Measurements from ENCODE around the gene ANTXRL.
"Not testable (repeated sequence)": the region's sequence is repeated elsewhere in the genome, so short reads cannot be mapped to it uniquely, and the experiment has no call there.

The ANTXRL gene

GRCh38 chr10:46264336-46264735 is 22.5 kb upstream of the ANTXRL start:
- TF ChIP-seq CTCF (conservative IDR thresholded peaks at IDR 0.05): no peak
- no peak overlapping the region for H3K27ac ChIP-seq

- no peak for TF ChIP-seq CTCF (conservative IDR thresholded peaks at IDR 0.05)
- H3K27ac ChIP-seq: no peak overlapping the region
These were observed 21.9 kb upstream of the ANTXRL start for GRCh38 chr10:46264737-46265368.

GRCh38 chr10:46265566-46266305 is 21.1 kb upstream of the ANTXRL start:
- not testable (repeated sequence) for H3K27ac ChIP-seq

GRCh38 chr10:46266306-46266985 is 20.4 kb upstream of the ANTXRL start:
- H3K27ac ChIP-seq: no peak overlapping the region
- TF ChIP-seq CTCF (conservative IDR thresholded peaks at IDR 0.05): no peak

- H3K27ac ChIP-seq: no peak overlapping the region
- no peak for TF ChIP-seq CTCF (conservative IDR thresholded peaks at IDR 0.05)
These were observed 19.4 kb upstream of the ANTXRL start for GRCh38 chr10:46267132-46267985.

GRCh38 chr10:46268076-46268881 is 18.5 kb upstream of the ANTXRL start:
- no peak for TF ChIP-seq CTCF (conservative IDR thresholded peaks at IDR 0.05)

GRCh38 chr10:46269554-46270053 is 17.2 kb upstream of the ANTXRL start:
- not testable (repeated sequence) for H3K27ac ChIP-seq

More at GRCh38 chr10:46268076-46268881, 18.5 kb upstream of the ANTXRL start:
- no peak overlapping the region for H3K27ac ChIP-seq

Measured in VCaP (cell line).